ENCODE results near the gene TRMT10A. TPM values are rescaled to one million over a fixed set of nuclear protein-coding genes. Genes with fewer than 3 reads are reported as not detected.

TRMT10A gene
- total RNA-seq: 10 to 100 TPM in 1 of 4 donors, 1 to 10 TPM in 3; 4.6 to 12.5 (median 6.8) TPM

GRCh38 chr4:99563310-99564186 lies at the start of gene TRMT10A:
Gene TRMT10A, minus strand, starts transcription at chr4:99564039. Its CDS starts 4,701 bp downstream, at chr4:99559338.
- H3K27me3 ChIP-seq: no peaks in the 10 kb centered on the region
- DNase-seq: peak; percentile 99
- H3K9me3 ChIP-seq: no peaks in the 10 kb centered on the region
- intact Hi-C loops (cut with DNase I): loop anchor here (5.0 kb wide), 2 partner anchors 329 to 384 kb away; partner anchors contain the start of genes DNAJB14 and LAMTOR3
- peaks cover 3 to 5% of the 10 kb centered on the region in 2 donors for H3K4me1 ChIP-seq
- no peaks in the 10 kb centered on the region for H3K36me3 ChIP-seq
- peak within 1 kb of the TSS; percentile 94 to 96 (median 96) for H3K27ac ChIP-seq
- H3K4me3 ChIP-seq (replicated peaks in 1 of 3): peak within 1 kb of the TSS; percentile 12 to 56 (median 48)
- WGBS, 2 donors: 0% methylated on average over 37 to 44 of the region's 48 CpGs
- TF ChIP-seq, protein P1, sequence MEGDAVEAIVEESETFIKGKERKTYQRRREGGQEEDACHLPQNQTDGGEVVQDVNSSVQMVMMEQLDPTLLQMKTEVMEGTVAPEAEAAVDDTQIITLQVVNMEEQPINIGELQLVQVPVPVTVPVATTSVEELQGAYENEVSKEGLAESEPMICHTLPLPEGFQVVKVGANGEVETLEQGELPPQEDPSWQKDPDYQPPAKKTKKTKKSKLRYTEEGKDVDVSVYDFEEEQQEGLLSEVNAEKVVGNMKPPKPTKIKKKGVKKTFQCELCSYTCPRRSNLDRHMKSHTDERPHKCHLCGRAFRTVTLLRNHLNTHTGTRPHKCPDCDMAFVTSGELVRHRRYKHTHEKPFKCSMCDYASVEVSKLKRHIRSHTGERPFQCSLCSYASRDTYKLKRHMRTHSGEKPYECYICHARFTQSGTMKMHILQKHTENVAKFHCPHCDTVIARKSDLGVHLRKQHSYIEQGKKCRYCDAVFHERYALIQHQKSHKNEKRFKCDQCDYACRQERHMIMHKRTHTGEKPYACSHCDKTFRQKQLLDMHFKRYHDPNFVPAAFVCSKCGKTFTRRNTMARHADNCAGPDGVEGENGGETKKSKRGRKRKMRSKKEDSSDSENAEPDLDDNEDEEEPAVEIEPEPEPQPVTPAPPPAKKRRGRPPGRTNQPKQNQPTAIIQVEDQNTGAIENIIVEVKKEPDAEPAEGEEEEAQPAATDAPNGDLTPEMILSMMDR (IDR thresholded peaks at IDR 0.05): peak in 3 of 6 experiments; percentile 2 to 24 (median 16)
- TF ChIP-seq POLR2A (IDR thresholded peaks at IDR 0.05): peak in 1 of 2 donors; percentile 83

GRCh38 chr4:99612704-99613103 lies 48.9 kb upstream of the TRMT10A start:
- intact Hi-C loops (cut with DNase I): no loop called here
- no peak for DNase-seq
- no peaks in the 10 kb centered on the region for H3K9me3 ChIP-seq
- H3K4me1 ChIP-seq: no peaks in the 10 kb centered on the region
- TF ChIP-seq POLR2A (IDR thresholded peaks at IDR 0.05): no peak
- TF ChIP-seq, protein P1 (IDR thresholded peaks at IDR 0.05): no peak
- no peak overlapping the region for H3K4me3 ChIP-seq (replicated peaks in 1 of 3)
- WGBS, 2 donors: 66 to 68% methylated on average over 5 of the region's 5 CpGs
- H3K36me3 ChIP-seq: no peaks in the 10 kb centered on the region
- no peaks in the 10 kb centered on the region for H3K27me3 ChIP-seq
- no peak overlapping the region for H3K27ac ChIP-seq

DNA sequence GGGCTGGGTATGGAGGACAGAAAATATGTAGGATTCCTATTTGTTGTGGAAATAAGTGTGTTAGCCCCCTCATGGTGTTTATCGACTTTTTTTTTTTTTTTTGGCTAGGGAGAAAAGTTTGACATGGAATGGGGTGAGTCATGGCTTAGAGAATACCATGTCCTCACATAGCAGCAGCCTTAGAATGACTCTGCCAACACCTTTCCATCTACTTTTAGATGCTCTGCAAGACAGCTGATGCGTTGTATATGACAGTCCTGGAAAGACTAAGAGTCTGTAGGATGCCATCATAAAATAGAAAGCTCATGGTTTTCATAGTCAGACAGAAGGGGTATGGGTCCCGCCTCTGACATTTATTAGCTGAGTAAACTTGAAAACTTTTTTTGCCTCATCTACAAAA lies 48.4 kb upstream of the TRMT10A start:
- 84% methylated on average over 3 of the region's 3 CpGs for WGBS, 2 donors
- no peaks in the 10 kb centered on the region for H3K36me3 ChIP-seq
- H3K4me1 ChIP-seq: no peaks in the 10 kb centered on the region
- no peak for DNase-seq
- H3K27me3 ChIP-seq: no peaks in the 10 kb centered on the region
- H3K9me3 ChIP-seq: no peaks in the 10 kb centered on the region
- intact Hi-C loops (cut with DNase I): no loop called here
- H3K27ac ChIP-seq: no peak overlapping the region
- H3K4me3 ChIP-seq (replicated peaks in 1 of 3): no peak overlapping the region
- TF ChIP-seq, protein P1 (IDR thresholded peaks at IDR 0.05): no peak
- TF ChIP-seq POLR2A (IDR thresholded peaks at IDR 0.05): no peak

GRCh38 chr4:99610605-99611175 lies 46.9 kb upstream of the TRMT10A start:
- Histone ChIP-seq H3K27ac (no peak overlapping the region), H3K27me3 (no peaks in the 10 kb centered on the region), H3K4me1 (no peaks in the 10 kb centered on the region), H3K36me3 (no peaks in the 10 kb centered on the region), H3K4me3 (replicated peaks in 1 of 3) (no peak overlapping the region), H3K9me3 (no peaks in the 10 kb centered on the region)
- no peak for DNase-seq
- intact Hi-C loops (cut with DNase I): no loop called here
- WGBS, 2 donors: 75 to 80% methylated on average over 5 of the region's 5 CpGs
- TF ChIP-seq POLR2A (IDR thresholded peaks at IDR 0.05): no peak
- TF ChIP-seq, protein P1 (IDR thresholded peaks at IDR 0.05): no peak

DNA sequence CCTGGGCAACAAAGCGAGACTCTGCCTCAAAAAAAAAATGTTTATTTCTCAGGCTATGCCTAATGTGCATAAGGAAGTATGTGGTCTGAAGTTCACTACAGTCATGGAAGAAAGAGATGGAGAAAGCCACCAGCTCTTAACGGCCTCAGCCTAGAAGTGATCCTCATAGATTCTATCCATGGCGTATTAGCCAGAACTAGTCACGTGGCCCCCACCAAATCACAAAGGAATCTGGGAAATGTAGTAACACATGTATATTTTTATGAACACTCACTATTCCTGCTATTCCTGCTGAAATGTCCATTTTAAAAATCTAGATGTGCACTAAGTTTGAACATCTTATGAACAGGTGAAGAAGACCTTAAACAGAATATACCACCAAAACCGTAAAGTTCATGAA lies 44.6 kb upstream of the TRMT10A start:
- intact Hi-C loops (cut with DNase I): no loop called here
- TF ChIP-seq POLR2A (IDR thresholded peaks at IDR 0.05): no peak
- TF ChIP-seq, protein P1 (IDR thresholded peaks at IDR 0.05): no peak

More for the DNA sequence above, 44.6 kb upstream of the TRMT10A start:
- Histone ChIP-seq H3K9me3 (no peaks in the 10 kb centered on the region), H3K36me3 (no peaks in the 10 kb centered on the region), H3K27me3 (no peaks in the 10 kb centered on the region), H3K27ac (no peak overlapping the region), H3K4me1 (no peaks in the 10 kb centered on the region), H3K4me3 (replicated peaks in 1 of 3) (no peak overlapping the region)
- no peak for DNase-seq
- WGBS, 2 donors: 93 to 95% methylated on average over 5 of the region's 5 CpGs

Data from thyroid gland (tissue), 4 donors.